Measurements from ENCODE around the gene FAM13C. TPM values are rescaled to one million over a fixed set of nuclear protein-coding genes. Genes with fewer than 3 reads are reported as not detected.

FAM13C gene
- total and polyA plus RNA-seq, 2 of the 4 experiments (the other 2 are of a cell fraction) = 1.6 to 2.9 TPM

DNA sequence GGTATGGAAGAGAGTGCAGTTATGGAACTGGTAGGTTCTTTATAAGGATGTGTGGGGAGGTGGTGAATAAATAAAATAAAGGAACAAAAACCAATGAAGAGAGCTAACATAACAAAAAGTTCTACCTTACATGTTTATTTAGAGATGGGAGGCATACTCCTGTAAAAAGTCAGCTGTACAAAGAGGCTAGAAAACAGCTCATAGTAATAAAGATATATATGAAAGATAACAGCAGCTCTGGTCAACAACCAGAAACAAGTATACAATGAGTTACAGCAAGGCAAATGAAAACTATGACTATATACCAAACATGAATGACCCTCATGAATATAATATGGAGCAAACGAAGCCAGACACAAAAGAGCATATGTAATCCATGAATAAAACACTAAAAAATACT is 62.0 kb downstream of the FAM13C start:
- H2BK120ac ChIP-seq (ENCODE audit: low read depth, low read length) = no peak overlapping the region
- no peak overlapping the region for H3K56ac ChIP-seq (ENCODE audit: extremely low read depth, insufficient read depth, low read length)
- dilution Hi-C loops (cut with HindIII; ENCODE audit: low sequenced_read_pairs, unreplicated experiment) (no loop called here), intact Hi-C loops (cut with micrococcal nuclease) (no loop called here), in situ Hi-C loops (cut with MboI; ENCODE audit: low sequenced_read_pairs) (no loop called here)
- H3K9me3 ChIP-seq (ENCODE audit: control insufficient read depth, insufficient read depth, low read length) = no peaks in the 10 kb centered on the region
- H3K18ac ChIP-seq (ENCODE audit: low read depth, low read length) = no peak overlapping the region
- H3K9ac ChIP-seq (ENCODE audit: low read depth, low read length) = no peak overlapping the region
- no peaks in the 10 kb centered on the region for H3K9me1 ChIP-seq (ENCODE audit: insufficient read depth, low read length)
- ChIA-PET CTCF (no interaction called here), POLR2A (ENCODE audit: unreplicated experiment) (no interaction called here)
- H3K4me1 ChIP-seq (ENCODE audit: control insufficient read depth, insufficient read depth, low read length) = peaks cover 3% of the 10 kb centered on the region; the same call in 1 of the 2 replicates
- H2BK5ac ChIP-seq (ENCODE audit: low read depth, low read length, poor library complexity, severe bottlenecking) = no peak overlapping the region
- H3K79me1 ChIP-seq (ENCODE audit: low read depth in 1 of 2, low read length in 2 of 2) = no peaks in the 10 kb centered on the region
- DNase-seq (no peak), ATAC-seq (ENCODE audit: low read depth) (no peak)
- H3K14ac ChIP-seq (replicated peaks; ENCODE audit: low read depth, low read length) = no peak overlapping the region
- H3K4ac ChIP-seq (ENCODE audit: low read depth, low read length) = no peak overlapping the region
- H4K8ac ChIP-seq (ENCODE audit: low read depth in 2 of 2, low read length in 2 of 2) = no peak overlapping the region
- H2AK5ac ChIP-seq (ENCODE audit: low read depth, low read length) = no peak overlapping the region
- no peaks in the 10 kb centered on the region for H4K20me1 ChIP-seq (ENCODE audit: insufficient read depth, low read length)
- H2BK20ac ChIP-seq (ENCODE audit: low read depth, low read length) = no peak overlapping the region
- no peak overlapping the region for H4K5ac ChIP-seq (ENCODE audit: low read depth, low read length)
- no peak overlapping the region for H2AFZ ChIP-seq (replicated peaks; ENCODE audit: low read length, poor library complexity)
- H3K4me3 ChIP-seq (ENCODE audit: insufficient read depth, low read depth, low read length) = no peak overlapping the region
- no peak overlapping the region for H2AK9ac ChIP-seq (replicated peaks; ENCODE audit: low read depth, low read length, poor library complexity)
- H4K91ac ChIP-seq (ENCODE audit: insufficient read depth, low read depth, low read length) = no peak overlapping the region
- H3K23ac ChIP-seq (ENCODE audit: low read depth, low read length) = no peak overlapping the region
- no peaks in the 10 kb centered on the region for H3K36me3 ChIP-seq (ENCODE audit: control insufficient read depth, insufficient read depth, low read length)
- BruUV-seq (replicated peaks) = no TSS peak
- H3K27ac ChIP-seq (ENCODE audit: insufficient read depth, low read length) = no peak overlapping the region
- no peaks in the 10 kb centered on the region for H3K27me3 ChIP-seq (ENCODE audit: control insufficient read depth, insufficient read depth, low read length)
- H2BK15ac ChIP-seq (ENCODE audit: low read depth, low read length) = no peak overlapping the region
- no CpG with 5 or more reads among the region's 1 CpG for WGBS, 2 experiments (ENCODE audit: extremely low coverage in 2 of 2, insufficient read length in 1 of 2)
- TF ChIP-seq NFE2L2 (IDR thresholded peaks at IDR 0.05; ENCODE audit: low read depth, low read length) (no peak), CEBPB (IDR thresholded peaks at IDR 0.05; ENCODE audit: low read depth, low read length) (no peak), RCOR1 (IDR thresholded peaks at IDR 0.05; ENCODE audit: insufficient replicate concordance, low read length) (no peak), POLR2A (IDR thresholded peaks at IDR 0.05; ENCODE audit: low read depth, low read length) (no peak), RAD21 (IDR thresholded peaks at IDR 0.05; ENCODE audit: low read length) (no peak), MXI1 (IDR thresholded peaks at IDR 0.05; ENCODE audit: borderline replicate concordance, low read depth, low read length) (no peak), FOS (IDR thresholded peaks at IDR 0.05; ENCODE audit: low read depth, low read length) (no peak), CHD1 (IDR thresholded peaks at IDR 0.05; ENCODE audit: low read depth, low read length) (no peak), SMC3 (IDR thresholded peaks at IDR 0.05; ENCODE audit: low read depth, low read length) (no peak), BHLHE40 (IDR thresholded peaks at IDR 0.05; ENCODE audit: low read depth, low read length) (no peak), MAZ (IDR thresholded peaks at IDR 0.05; ENCODE audit: borderline replicate concordance, low read depth, low read length) (no peak), RFX5 (IDR thresholded peaks at IDR 0.05; ENCODE audit: low read depth, low read length) (no peak), MAFK (IDR thresholded peaks at IDR 0.05; ENCODE audit: low read depth, low read length) (no peak)
- TF ChIP-seq, protein P1, sequence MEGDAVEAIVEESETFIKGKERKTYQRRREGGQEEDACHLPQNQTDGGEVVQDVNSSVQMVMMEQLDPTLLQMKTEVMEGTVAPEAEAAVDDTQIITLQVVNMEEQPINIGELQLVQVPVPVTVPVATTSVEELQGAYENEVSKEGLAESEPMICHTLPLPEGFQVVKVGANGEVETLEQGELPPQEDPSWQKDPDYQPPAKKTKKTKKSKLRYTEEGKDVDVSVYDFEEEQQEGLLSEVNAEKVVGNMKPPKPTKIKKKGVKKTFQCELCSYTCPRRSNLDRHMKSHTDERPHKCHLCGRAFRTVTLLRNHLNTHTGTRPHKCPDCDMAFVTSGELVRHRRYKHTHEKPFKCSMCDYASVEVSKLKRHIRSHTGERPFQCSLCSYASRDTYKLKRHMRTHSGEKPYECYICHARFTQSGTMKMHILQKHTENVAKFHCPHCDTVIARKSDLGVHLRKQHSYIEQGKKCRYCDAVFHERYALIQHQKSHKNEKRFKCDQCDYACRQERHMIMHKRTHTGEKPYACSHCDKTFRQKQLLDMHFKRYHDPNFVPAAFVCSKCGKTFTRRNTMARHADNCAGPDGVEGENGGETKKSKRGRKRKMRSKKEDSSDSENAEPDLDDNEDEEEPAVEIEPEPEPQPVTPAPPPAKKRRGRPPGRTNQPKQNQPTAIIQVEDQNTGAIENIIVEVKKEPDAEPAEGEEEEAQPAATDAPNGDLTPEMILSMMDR (conservative IDR thresholded peaks at IDR 0.05; ENCODE audit: low read depth, low read length) = no peak
- TF ChIP-seq, protein P2, sequence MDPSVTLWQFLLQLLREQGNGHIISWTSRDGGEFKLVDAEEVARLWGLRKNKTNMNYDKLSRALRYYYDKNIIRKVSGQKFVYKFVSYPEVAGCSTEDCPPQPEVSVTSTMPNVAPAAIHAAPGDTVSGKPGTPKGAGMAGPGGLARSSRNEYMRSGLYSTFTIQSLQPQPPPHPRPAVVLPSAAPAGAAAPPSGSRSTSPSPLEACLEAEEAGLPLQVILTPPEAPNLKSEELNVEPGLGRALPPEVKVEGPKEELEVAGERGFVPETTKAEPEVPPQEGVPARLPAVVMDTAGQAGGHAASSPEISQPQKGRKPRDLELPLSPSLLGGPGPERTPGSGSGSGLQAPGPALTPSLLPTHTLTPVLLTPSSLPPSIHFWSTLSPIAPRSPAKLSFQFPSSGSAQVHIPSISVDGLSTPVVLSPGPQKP (IDR thresholded peaks at IDR 0.05; ENCODE audit: borderline replicate concordance, low read depth, low read length) = no peak
- TF ChIP-seq, protein P3, sequence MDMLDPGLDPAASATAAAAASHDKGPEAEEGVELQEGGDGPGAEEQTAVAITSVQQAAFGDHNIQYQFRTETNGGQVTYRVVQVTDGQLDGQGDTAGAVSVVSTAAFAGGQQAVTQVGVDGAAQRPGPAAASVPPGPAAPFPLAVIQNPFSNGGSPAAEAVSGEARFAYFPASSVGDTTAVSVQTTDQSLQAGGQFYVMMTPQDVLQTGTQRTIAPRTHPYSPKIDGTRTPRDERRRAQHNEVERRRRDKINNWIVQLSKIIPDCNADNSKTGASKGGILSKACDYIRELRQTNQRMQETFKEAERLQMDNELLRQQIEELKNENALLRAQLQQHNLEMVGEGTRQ (IDR thresholded peaks at IDR 0.05; ENCODE audit: low read depth, low read length) = no peak
- H3K4me2 ChIP-seq (ENCODE audit: low read depth, low read length) = no peak overlapping the region
